Stimulated activated CD8-positive, alpha-beta memory T cell treated with anti-CD3 and anti-CD28 coated beads, Interleukin-7, amount 100 ng/mL, for 1 hour (primary cell): ENCODE measurements around the gene ASB7.
"Not testable (repeated sequence)": the region's sequence is repeated elsewhere in the genome, so short reads cannot be mapped to it uniquely, and the experiment has no call there.

ENCODE experiments used
- DNase-seq, 2 donors: peaks; one replicate each; pipeline ENCODE4 v3.0.0-alpha.2; 2020; ENCODE audit warnings: low read depth in 2 of 2

ASB7 gene

GRCh38 chr15:100602064-100602822, at the start of gene ASB7, which contains the start of gene LINS1:
ASB7 (plus strand) TSS chr15:100602589; CDS start chr15:100612217, 9,628 bp downstream.
LINS1 (minus strand) TSS chr15:100602184; CDS start chr15:100580842, 21,342 bp downstream.
- peak; percentile 98 for DNase-seq

DNA sequence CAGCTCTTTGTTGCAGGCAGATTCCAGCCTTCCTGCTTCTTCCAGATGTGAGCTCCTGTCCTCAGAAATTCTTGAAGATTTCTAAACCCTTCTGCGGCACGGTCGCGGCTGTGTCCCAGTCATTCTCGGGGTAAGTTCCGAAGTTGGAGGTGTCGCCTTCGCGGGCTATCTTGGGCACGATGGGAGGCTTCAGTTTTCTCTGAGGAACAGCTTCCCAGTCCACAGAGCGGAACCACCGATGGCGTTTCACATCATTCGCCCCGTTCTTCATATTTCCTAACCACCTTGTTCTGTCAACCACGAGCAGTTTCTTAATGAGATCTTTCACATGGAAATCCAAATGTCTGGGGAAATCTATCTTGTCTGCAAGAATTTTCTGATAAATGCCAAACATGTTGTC, 48.9 kb upstream of the ASB7 start:
- no peak for DNase-seq

DNA sequence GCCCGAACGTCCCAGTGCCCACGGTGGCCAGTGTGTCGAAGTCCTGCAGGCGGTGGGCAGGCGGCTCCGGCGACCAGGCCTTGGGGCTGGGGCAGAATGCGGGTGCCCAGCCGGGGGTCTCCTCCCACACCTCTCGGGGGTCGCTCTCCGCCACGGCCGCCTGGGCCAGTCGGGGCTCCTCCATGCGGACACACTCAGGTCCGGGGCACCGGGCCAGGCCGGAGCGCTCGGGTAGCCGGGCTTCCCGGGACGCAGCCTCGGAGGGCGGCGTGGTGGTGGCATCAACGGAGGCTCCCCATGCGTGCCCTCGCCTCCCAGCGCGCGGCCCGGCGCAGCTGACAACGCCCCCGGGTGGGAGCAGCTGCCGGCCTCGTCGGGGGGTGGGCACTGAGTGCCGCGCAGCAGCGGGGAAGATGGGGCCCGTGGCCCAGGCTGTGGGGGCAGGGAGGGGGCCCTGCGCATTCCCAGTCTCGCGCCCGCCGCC, 43.6 kb upstream of the ASB7 start:
- no peak for DNase-seq

GRCh38 chr15:100559330-100559729, 43.1 kb upstream of the ASB7 start:
- DNase-seq, result no peak

DNA sequence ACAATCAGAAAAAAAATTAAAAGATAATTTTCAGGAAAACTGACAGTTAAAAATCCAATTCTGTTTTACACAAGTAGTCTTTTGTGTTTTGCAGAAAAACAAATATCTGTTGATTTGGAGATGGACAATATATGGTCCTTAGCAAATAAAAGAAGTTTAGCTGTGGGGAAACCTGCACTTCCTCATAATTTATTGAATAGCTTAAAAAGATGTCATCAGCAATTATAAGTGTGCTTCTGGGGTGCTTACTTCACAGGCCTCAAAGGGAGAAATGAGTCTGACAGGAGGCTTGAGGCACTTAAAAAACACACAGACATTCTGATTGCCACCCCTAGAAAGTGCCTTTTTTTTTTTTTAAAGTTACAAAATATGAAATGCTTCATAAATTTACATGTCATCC, 42.1 kb upstream of the ASB7 start:
- no peak for DNase-seq

DNA sequence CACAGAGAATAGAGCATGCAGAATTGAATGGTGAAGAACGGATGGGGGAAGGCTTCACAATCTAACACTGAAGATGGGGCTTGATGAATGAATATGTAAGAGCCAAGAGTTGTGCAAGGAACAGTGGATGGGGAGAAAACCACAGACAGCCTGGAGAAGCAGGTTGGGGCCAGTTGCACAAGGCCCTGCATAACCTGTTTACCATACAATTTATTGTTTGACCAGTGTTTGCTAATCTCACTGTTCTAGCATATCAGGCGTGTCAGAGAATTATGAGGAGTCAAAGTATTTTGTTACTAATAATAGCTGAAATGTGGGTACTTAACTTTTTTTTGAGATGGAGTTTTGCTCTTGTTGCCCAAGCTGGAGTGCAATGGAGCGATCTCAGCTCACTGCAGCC, 36.8 kb upstream of the ASB7 start:
- no peak for DNase-seq

DNA sequence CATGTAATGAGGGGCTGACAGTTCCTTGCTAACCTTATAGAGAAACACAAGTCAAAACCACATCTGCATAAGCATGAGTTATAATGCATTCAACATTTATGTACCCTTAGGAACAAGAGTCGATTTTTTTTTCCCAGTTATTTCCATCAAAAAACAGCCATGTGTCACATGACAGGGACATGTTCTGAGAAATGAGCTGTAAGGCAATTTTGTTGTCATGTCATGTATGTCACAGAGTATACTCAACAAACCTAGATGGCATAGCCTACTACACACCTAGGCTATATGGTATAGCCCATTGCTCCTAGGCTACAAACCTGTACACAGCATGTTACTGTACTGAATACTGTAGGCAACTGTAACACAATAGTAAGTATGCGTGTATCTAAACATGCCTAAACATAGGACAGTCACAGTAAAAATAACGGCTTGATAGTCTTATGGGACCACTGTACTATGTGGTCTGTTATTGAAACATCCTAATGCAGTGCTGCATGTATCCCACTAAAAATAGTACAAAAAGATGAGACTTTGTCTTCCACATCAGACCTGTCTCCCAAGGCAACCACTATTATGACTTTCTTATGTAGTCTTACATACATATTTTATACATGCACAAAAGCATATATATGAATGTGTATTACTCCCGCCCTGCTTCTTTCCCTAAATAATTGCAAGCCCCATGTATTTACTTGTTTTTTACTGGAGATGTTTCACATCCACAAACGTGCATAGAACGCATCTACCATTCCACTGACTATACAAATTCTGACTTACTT, 35.4 kb upstream of the ASB7 start:
- no peak for DNase-seq

DNA sequence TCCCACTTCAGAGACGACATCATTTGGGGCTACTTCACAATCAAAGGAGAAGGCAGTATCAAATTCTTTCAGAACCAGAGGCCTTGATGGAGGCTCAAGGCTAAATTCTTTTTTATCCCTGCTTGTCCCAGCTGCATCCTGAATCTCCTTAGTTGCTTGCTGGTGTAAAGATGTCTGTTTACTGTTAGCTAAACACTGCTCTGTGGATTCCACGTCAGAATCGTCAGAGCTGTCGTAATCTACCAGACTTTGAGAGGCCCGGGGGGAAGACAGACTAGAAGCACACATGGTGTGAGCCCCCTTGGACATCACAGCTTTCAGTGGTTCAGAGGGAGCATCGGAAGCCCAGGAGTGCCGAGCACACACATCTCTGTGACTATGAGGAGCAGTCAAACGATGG, 33.0 kb upstream of the ASB7 start:
- DNase-seq, result no peak

DNA sequence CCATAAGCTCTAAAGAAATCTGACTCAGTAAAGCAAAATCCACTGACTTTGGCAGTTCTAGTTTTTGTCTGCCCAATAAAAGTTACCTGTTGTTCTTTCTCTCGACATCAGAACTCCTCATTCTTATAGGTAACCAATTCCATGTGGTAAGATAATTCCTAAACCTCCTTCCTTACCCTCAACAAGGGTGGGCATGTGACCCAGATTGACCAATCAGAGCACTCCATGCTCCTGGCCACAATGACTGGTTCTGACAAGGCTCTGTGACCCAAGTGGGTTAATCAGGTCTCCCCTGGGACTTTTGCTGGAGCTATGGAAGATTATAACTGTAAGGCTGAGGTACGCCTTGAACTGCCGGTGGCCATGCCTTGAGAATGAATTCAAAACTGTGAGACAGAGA, 32.1 kb upstream of the ASB7 start:
- DNase-seq, result no peak

DNA sequence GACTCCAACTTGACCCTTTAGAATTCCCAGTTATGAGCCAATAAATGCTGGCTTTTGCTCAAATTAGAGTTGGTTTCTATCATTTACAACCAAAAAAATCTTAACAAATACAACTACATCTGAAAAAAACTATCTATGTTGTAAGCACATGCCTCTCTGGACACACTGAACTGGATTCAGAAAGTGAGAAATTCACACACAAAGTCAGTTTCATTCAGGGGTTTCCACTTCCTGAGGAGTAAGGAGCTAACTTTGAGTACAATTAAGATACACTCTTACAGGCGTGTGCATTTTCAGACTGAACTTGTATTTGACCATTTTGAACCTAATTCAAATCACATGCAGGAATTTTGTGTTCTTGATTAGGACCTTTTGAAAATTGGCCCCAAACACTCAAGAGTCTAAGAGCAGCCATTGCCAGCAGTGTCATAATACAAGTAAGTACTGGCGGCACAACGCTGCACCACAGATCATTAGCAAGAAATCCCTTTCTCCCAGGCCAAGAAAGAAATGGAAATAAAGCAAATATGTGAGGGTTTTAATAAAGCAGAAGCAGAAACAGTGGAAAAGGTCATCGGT, 31.6 kb upstream of the ASB7 start:
- DNase-seq, result no peak

- no peak for DNase-seq
These were observed 30.7 kb upstream of the ASB7 start for GRCh38 chr15:100571592-100572167.

GRCh38 chr15:100572362-100572983, 29.9 kb upstream of the ASB7 start:
- no peak for DNase-seq

GRCh38 chr15:100573526-100573925, 28.9 kb upstream of the ASB7 start:
- DNase-seq, result no peak

DNA sequence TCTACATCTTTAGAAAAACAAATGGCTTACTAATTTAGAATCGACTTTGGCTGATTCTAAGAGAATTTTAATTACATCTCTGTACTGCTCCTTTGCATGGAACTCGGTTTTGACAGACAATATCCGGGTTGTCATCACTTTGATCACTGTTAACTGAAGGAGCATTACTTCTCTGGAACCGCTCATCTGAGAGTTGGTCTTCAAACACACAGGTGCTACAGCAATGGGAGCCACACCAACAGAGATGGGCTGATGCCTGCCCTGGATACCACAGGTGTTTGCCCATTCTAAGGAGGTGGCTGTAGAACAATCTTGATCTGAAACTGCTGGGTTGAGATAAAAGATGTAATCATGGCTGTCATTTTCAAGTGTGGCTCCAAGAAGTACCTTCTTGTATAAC, 22.0 kb upstream of the ASB7 start:
- DNase-seq, result no peak

DNA sequence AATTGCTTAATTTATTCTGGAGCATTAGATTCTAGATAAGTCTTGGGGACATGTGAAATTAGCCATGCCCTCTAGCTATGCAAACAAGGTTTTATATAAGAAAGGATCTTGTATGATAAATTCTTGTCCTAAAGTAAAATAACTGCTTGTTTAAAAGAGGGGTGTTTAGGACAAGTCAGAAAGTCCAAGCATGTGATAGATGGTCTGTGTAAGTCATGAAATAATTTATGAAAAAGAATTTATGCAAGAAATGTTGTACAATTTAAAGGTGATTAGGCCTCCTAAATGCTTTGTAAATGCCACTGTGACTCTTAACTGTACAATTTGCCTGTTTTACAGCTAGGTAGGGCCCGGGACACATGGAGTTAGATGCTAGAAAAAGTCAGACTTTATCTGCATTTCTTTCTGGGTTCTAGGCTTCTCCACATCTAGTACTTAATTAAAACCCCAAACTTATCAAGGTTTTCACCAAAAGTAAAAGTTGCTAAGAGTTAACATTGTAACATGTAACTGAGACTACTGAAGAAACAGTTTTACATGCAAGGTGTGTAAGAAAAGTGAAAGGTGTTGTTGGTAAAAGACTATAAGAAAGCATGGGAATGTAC, 13.6 kb upstream of the ASB7 start:
- DNase-seq, result no peak

DNA sequence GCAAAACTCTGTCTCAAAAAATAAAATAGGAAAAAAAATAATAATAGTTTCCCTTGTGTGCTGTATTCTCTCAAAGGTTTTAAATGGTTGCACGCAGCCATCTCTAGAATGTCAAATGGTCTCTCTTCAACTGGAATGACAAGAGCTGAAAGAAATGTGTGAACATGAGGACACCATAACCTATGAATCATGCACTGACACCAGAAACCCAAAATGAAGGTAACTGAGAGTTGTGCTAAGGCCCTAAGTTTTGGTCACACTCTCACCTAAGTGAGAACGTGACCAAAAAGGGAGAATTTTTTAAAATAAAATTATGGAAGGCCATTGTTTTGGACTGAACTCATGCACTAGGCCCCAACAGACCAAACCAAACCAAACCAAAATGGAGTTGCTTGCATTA, 11.2 kb upstream of the ASB7 start:
- not testable (repeated sequence) for DNase-seq

DNA sequence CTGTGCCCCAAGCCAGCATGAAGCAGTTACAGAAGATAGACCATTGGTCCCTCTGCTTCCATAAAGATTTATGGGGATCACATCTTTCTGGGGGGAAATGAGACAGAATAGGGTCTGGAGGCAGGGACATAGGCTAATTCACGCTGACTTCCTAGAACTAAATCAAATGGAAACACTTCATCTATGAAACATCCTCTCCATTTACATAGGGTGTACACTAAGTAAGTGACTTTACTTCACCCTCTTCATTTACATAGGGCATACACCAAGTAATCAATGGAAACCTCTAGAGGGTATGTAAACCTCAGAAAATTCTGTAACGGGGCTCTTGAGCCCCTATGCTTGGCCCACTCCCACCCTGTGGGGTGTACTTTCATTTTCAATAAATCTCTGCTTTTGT, 10.6 kb upstream of the ASB7 start:
- DNase-seq, result no peak

DNA sequence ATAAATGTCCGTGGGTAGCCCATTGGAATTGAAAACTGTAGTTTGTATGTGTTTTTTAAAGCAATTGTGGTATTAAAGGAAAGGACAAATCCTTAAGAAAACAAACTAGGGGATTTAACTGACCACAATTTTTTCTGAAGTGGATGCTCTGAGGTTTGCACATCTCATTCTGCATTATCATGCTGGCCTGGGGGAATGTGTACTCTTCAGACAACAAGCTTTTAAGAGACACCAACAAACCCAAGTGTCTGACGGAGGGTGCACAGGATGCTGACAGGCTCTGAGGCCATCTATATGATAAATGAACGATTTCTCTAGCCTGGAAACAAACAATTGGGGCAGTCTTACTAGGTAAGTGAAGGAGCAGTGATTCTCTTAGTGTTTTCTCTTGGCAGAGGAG, 9.5 kb upstream of the ASB7 start:
- DNase-seq, result no peak

- no peak for DNase-seq
These were observed 9.0 kb upstream of the ASB7 start for GRCh38 chr15:100593431-100593830.

- no peak for DNase-seq
These were observed 6.4 kb upstream of the ASB7 start for GRCh38 chr15:100595964-100596363.

DNA sequence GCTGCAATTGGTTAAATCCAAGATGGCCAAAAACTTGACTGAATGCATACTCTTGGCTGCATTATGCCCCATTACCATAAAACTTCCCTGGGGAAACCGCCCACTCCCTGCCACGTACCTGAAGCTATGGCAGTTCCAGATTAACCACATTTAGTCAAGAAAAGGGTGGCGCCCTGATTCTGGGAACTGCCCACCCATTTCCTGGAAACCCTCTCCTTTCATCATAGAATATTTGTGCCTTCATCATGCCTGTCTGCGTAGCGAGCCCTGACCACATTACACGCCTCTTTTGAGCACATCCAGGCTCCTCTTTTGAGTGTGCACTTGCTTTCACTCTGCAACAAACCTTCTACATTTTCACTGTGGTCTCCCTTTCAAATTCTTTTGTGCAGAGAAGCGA, 5.6 kb upstream of the ASB7 start:
- DNase-seq, result peak; percentile 88 to 90
